Astrocyte (in vitro differentiated cells and primary cell): ENCODE results near the gene KNDC1.
"Not testable (repeated sequence)": the region's sequence is repeated elsewhere in the genome, so short reads cannot be mapped to it uniquely, and the experiment has no call there.

Source experiments
- EZH2 ChIP-seq: IDR thresholded peaks from 2 replicates; pipeline ENCODE4 v1.6.1; 2012; ENCODE audit warnings: mild to moderate bottlenecking, low read length, inconsistent platforms; ENCODE audit not compliant: insufficient read depth
- TF ChIP-seq, protein P1 (sequence below): IDR thresholded peaks from 2 replicates; pipeline ENCODE4 v1.5.1; 2011; ENCODE audit warnings: low read depth, mild to moderate bottlenecking, inconsistent platforms, low read length, moderate library complexity; ENCODE audit not compliant: insufficient read depth

DNA sequence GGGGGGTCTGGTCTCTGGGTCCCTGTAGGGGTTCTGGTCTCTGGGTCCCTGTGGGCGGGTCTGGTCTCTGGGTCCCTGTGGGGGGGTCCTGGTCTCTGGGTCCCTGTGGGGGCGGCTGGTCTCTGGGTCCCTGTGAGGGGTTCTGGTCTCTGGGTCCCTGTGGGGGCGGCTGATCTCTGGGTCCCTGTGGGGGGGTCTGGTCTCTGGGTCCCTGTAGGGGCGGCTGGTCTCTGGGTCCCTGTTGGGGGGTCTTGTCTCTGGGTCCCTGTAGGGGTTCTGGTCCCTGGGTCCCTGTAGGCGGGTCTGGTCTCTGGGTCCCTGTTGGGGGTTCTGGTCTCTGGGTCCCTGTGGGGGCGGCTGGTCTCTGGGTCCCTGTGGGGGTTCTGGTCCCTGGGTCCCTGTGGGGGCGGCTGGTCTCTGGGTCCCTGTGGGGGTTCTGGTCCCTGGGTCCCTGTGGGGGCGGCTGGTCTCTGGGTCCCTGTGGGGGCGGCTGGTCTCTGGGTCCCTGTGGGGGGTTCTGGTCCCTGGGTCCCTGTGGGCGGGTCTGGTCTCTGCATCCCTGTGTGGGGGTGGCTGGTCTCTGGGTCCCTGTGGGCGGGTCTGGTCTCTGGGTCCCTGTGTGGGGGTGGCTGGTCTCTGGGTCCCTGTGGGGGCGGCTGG, 22.4 kb upstream of the KNDC1 start:
- TF ChIP-seq, protein P1, sequence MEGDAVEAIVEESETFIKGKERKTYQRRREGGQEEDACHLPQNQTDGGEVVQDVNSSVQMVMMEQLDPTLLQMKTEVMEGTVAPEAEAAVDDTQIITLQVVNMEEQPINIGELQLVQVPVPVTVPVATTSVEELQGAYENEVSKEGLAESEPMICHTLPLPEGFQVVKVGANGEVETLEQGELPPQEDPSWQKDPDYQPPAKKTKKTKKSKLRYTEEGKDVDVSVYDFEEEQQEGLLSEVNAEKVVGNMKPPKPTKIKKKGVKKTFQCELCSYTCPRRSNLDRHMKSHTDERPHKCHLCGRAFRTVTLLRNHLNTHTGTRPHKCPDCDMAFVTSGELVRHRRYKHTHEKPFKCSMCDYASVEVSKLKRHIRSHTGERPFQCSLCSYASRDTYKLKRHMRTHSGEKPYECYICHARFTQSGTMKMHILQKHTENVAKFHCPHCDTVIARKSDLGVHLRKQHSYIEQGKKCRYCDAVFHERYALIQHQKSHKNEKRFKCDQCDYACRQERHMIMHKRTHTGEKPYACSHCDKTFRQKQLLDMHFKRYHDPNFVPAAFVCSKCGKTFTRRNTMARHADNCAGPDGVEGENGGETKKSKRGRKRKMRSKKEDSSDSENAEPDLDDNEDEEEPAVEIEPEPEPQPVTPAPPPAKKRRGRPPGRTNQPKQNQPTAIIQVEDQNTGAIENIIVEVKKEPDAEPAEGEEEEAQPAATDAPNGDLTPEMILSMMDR, result not testable (repeated sequence)
- not testable (repeated sequence) for TF ChIP-seq EZH2
